ENCODE data around the gene KCTD10.

Gene KCTD10

GRCh38 chr12:109466305-109466704 is 10.8 kb downstream of the KCTD10 start:
- no peak for TF ChIP-seq FOXP2 (optimal IDR thresholded peaks at IDR 0.05; ENCODE audit: borderline replicate concordance, extremely low read depth, extremely low read length, insufficient read depth)

DNA sequence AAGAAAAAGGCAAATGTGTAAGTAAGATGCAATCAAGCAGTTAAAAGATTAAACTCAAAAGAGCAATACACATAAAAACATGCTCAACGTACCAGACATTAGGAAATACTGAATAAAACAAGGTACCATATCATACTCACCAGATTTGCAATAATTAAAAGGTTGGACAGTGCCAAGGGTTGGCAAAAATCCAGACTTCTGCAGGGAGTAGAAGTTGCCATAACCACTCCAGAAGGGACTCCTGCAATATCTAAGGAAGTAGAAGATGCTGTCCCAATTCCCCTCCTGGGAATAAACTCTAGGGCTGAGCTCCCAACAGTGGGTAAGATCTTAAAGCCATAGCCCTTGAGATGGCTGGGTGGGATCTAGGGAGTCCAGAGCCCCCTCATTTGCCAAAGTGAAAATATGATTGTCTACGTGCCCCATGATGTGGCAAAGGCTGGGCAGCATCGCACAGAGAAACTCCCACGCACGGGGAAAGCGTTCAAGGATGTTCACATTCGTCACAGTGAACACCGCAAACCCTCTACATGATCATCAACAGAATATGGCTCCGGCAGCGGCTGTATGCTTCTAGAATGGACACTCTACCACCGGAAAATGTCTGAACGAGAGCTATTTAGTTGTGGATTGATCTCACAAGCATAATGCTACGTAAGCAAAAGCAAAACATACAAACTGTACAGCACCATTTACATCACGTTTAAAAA is 12.3 kb downstream of the KCTD10 start:
- TF ChIP-seq POLR2AphosphoS5 (IDR thresholded peaks at IDR 0.05; ENCODE audit: low read depth, low read length) (no peak), TAF1 (IDR thresholded peaks at IDR 0.05; ENCODE audit: borderline replicate concordance, insufficient read depth, low read length) (no peak), SIN3A (IDR thresholded peaks at IDR 0.05; ENCODE audit: borderline replicate concordance, insufficient read depth, low read length) (no peak), REST (IDR thresholded peaks at IDR 0.05; ENCODE audit: insufficient read depth in 1 of 2, low read depth in 2 of 2, low read length in 2 of 2) (no peak), FOXP2 (optimal IDR thresholded peaks at IDR 0.05; ENCODE audit: borderline replicate concordance, extremely low read depth, extremely low read length, insufficient read depth) (no peak)

- TF ChIP-seq FOXP2 (optimal IDR thresholded peaks at IDR 0.05; ENCODE audit: borderline replicate concordance, extremely low read depth, extremely low read length, insufficient read depth) (no peak), POLR2AphosphoS5 (IDR thresholded peaks at IDR 0.05; ENCODE audit: low read depth, low read length) (no peak), TAF1 (IDR thresholded peaks at IDR 0.05; ENCODE audit: borderline replicate concordance, insufficient read depth, low read length) (no peak)
These were observed 13.3 kb downstream of the KCTD10 start for GRCh38 chr12:109463756-109464155.

- TF ChIP-seq SIN3A (IDR thresholded peaks at IDR 0.05; ENCODE audit: borderline replicate concordance, insufficient read depth, low read length) = peak; percentile 74; the same call in 1 of the 2 replicates
- TF ChIP-seq REST (IDR thresholded peaks at IDR 0.05; ENCODE audit: insufficient read depth in 1 of 2, low read depth in 2 of 2, low read length in 2 of 2) = no peak
These were observed 14.0 kb downstream of the KCTD10 start for GRCh38 chr12:109462868-109463692.

- peak; percentile 69; the same call in 1 of the 2 replicates for TF ChIP-seq SIN3A (IDR thresholded peaks at IDR 0.05; ENCODE audit: borderline replicate concordance, insufficient read depth, low read length)
- no peak for TF ChIP-seq POLR2AphosphoS5 (IDR thresholded peaks at IDR 0.05; ENCODE audit: low read depth, low read length)
- peak; percentile 37; the same call in 1 of the 2 replicates for TF ChIP-seq TAF1 (IDR thresholded peaks at IDR 0.05; ENCODE audit: borderline replicate concordance, insufficient read depth, low read length)
- peak in 1 of 2 experiments; percentile 34; a peak in 1 of 4 replicates for TF ChIP-seq REST (IDR thresholded peaks at IDR 0.05; ENCODE audit: insufficient read depth in 1 of 2, low read depth in 2 of 2, low read length in 2 of 2)
- TF ChIP-seq FOXP2 (optimal IDR thresholded peaks at IDR 0.05; ENCODE audit: borderline replicate concordance, extremely low read depth, extremely low read length, insufficient read depth) = peak; percentile 88
These were observed 15.0 kb downstream of the KCTD10 start for GRCh38 chr12:109461846-109462756.

Measured in PFSK-1 (cell line).